Measurements from ENCODE around the gene AXL. TPM values are rescaled to one million over a fixed set of nuclear protein-coding genes. Genes with fewer than 3 reads are reported as not detected.

The AXL gene
- total and polyA plus RNA-seq, 5 donors from 2014 or later: 0.08 to 0.47 (median 0.41) TPM; not detected in 1

GRCh38 chr19:41264581-41265394 lies 45.8 kb downstream of the AXL start:
- Histone ChIP-seq H3K27ac (ENCODE audit: insufficient read depth, low read length, poor library complexity, severe bottlenecking) (peak overlapping the region; percentile 100), H3K9me3 (ENCODE audit: control insufficient read depth in 2 of 2, low read length in 2 of 2) (no peaks in the 10 kb centered on the region), H3K27me3 (ENCODE audit: control insufficient read depth, insufficient read depth, low read length) (no peaks in the 10 kb centered on the region), H3K4me1 (ENCODE audit: control insufficient read depth, insufficient read depth, low read length, poor library complexity, severe bottlenecking) (peaks cover 42% of the 10 kb centered on the region), H3K4me3 (ENCODE audit: low read depth, low read length) (peak overlapping the region; percentile 79), H3K36me3 (ENCODE audit: control insufficient read depth, insufficient read depth, low read length) (peaks cover 26% of the 10 kb centered on the region)
- peaks cover 0 to 4% (median 0%) of the 10 kb centered on the region in 7 donors for H3K9me3 Mint-ChIP-seq
- peaks cover 17% of the 10 kb centered on the region for H3K27me3 Mint-ChIP-seq
- H3K27ac Mint-ChIP-seq: peak overlapping the region; percentile 97 to 100 (median 100)
- DNase-seq: peak; percentile 36 to 68 (median 38)
- peaks cover 6 to 43% (median 32%) of the 10 kb centered on the region in 4 donors for H3K4me1 Mint-ChIP-seq
- no peak for ATAC-seq (ENCODE audit: low read depth in 2 of 2)
- peaks cover 15% of the 10 kb centered on the region for H3K36me3 Mint-ChIP-seq
- peak overlapping the region; percentile 86 to 98 (median 98) for H3K4me3 Mint-ChIP-seq

GRCh38 chr19:41265395-41266153 lies 46.6 kb downstream of the AXL start:
- Mint-ChIP-seq H3K4me3 (peak overlapping the region; percentile 86 to 98 (median 96)), H3K4me1 (peaks cover 6 to 43% (median 32%) of the 10 kb centered on the region in 4 donors), H3K27me3 (peaks cover 17% of the 10 kb centered on the region), H3K36me3 (peaks cover 15% of the 10 kb centered on the region), H3K27ac (peak overlapping the region; percentile 97 to 100 (median 98)), H3K9me3 (peaks cover 0 to 4% (median 0%) of the 10 kb centered on the region in 7 donors)
- H3K4me3 ChIP-seq (ENCODE audit: low read depth, low read length): peak overlapping the region; percentile 79
- no peaks in the 10 kb centered on the region for H3K27me3 ChIP-seq (ENCODE audit: control insufficient read depth, insufficient read depth, low read length)
- H3K36me3 ChIP-seq (ENCODE audit: control insufficient read depth, insufficient read depth, low read length): peaks cover 33% of the 10 kb centered on the region
- peaks cover 42% of the 10 kb centered on the region for H3K4me1 ChIP-seq (ENCODE audit: control insufficient read depth, insufficient read depth, low read length, poor library complexity, severe bottlenecking)
- DNase-seq: no peak
- no peaks in the 10 kb centered on the region for H3K9me3 ChIP-seq (ENCODE audit: control insufficient read depth in 2 of 2, low read length in 2 of 2)
- no peak for ATAC-seq (ENCODE audit: low read depth in 2 of 2)
- peak overlapping the region; percentile 100 for H3K27ac ChIP-seq (ENCODE audit: insufficient read depth, low read length, poor library complexity, severe bottlenecking)

GRCh38 chr19:41269055-41269454 lies 50.0 kb downstream of the AXL start:
- peaks cover 68% of the 10 kb centered on the region for H3K36me3 ChIP-seq (ENCODE audit: control insufficient read depth, insufficient read depth, low read length)
- H3K4me1 ChIP-seq (ENCODE audit: control insufficient read depth, insufficient read depth, low read length, poor library complexity, severe bottlenecking): peaks cover 27% of the 10 kb centered on the region
- Mint-ChIP-seq H3K27ac (no peak overlapping the region), H3K36me3 (peaks cover 44% of the 10 kb centered on the region), H3K27me3 (no peaks in the 10 kb centered on the region), H3K9me3 (no peaks in the 10 kb centered on the region), H3K4me3 (no peak overlapping the region), H3K4me1 (peaks cover 0 to 38% (median 26%) of the 10 kb centered on the region in 4 donors)
- no peak overlapping the region for H3K4me3 ChIP-seq (ENCODE audit: low read depth, low read length)
- no peak overlapping the region for H3K27ac ChIP-seq (ENCODE audit: insufficient read depth, low read length, poor library complexity, severe bottlenecking)
- H3K9me3 ChIP-seq (ENCODE audit: control insufficient read depth in 2 of 2, low read length in 2 of 2): no peaks in the 10 kb centered on the region
- ATAC-seq (ENCODE audit: low read depth in 2 of 2): no peak
- no peak for DNase-seq
- H3K27me3 ChIP-seq (ENCODE audit: control insufficient read depth, insufficient read depth, low read length): no peaks in the 10 kb centered on the region

GRCh38 chr19:41269571-41269970 lies 50.5 kb downstream of the AXL start:
- ATAC-seq (ENCODE audit: low read depth in 2 of 2): no peak
- H3K27ac ChIP-seq (ENCODE audit: insufficient read depth, low read length, poor library complexity, severe bottlenecking): no peak overlapping the region
- Mint-ChIP-seq H3K27me3 (no peaks in the 10 kb centered on the region), H3K4me1 (peaks cover 0 to 36% (median 26%) of the 10 kb centered on the region in 4 donors), H3K4me3 (no peak overlapping the region), H3K9me3 (no peaks in the 10 kb centered on the region), H3K36me3 (peaks cover 48% of the 10 kb centered on the region), H3K27ac (no peak overlapping the region)
- H3K4me3 ChIP-seq (ENCODE audit: low read depth, low read length): no peak overlapping the region
- peaks cover 27% of the 10 kb centered on the region for H3K4me1 ChIP-seq (ENCODE audit: control insufficient read depth, insufficient read depth, low read length, poor library complexity, severe bottlenecking)
- no peak for DNase-seq
- H3K36me3 ChIP-seq (ENCODE audit: control insufficient read depth, insufficient read depth, low read length): peaks cover 73% of the 10 kb centered on the region
- no peaks in the 10 kb centered on the region for H3K9me3 ChIP-seq (ENCODE audit: control insufficient read depth in 2 of 2, low read length in 2 of 2)
- no peaks in the 10 kb centered on the region for H3K27me3 ChIP-seq (ENCODE audit: control insufficient read depth, insufficient read depth, low read length)

GRCh38 chr19:41273076-41273475 lies 54.1 kb downstream of the AXL start:
- Histone ChIP-seq H3K27me3 (ENCODE audit: control insufficient read depth, insufficient read depth, low read length) (no peaks in the 10 kb centered on the region), H3K36me3 (ENCODE audit: control insufficient read depth, insufficient read depth, low read length) (peaks cover 96% of the 10 kb centered on the region), H3K4me1 (ENCODE audit: control insufficient read depth, insufficient read depth, low read length, poor library complexity, severe bottlenecking) (no peaks in the 10 kb centered on the region), H3K4me3 (ENCODE audit: low read depth, low read length) (no peak overlapping the region), H3K27ac (ENCODE audit: insufficient read depth, low read length, poor library complexity, severe bottlenecking) (no peak overlapping the region), H3K9me3 (ENCODE audit: control insufficient read depth in 2 of 2, low read length in 2 of 2) (no peaks in the 10 kb centered on the region)
- Mint-ChIP-seq H3K27me3 (no peaks in the 10 kb centered on the region), H3K4me1 (peaks cover 0 to 18% (median 3%) of the 10 kb centered on the region in 4 donors), H3K27ac (peak overlapping the region in 2 of 3 donors; percentile 17 to 84), H3K4me3 (peak overlapping the region in 1 of 4 donors; percentile 19), H3K9me3 (no peaks in the 10 kb centered on the region), H3K36me3 (peaks cover 53% of the 10 kb centered on the region)
- ATAC-seq (ENCODE audit: low read depth in 2 of 2): no peak
- no peak for DNase-seq

- Histone ChIP-seq H3K27me3 (ENCODE audit: control insufficient read depth, insufficient read depth, low read length) (no peaks in the 10 kb centered on the region), H3K4me3 (ENCODE audit: low read depth, low read length) (no peak overlapping the region), H3K4me1 (ENCODE audit: control insufficient read depth, insufficient read depth, low read length, poor library complexity, severe bottlenecking) (no peaks in the 10 kb centered on the region), H3K36me3 (ENCODE audit: control insufficient read depth, insufficient read depth, low read length) (peaks cover 96% of the 10 kb centered on the region), H3K27ac (ENCODE audit: insufficient read depth, low read length, poor library complexity, severe bottlenecking) (no peak overlapping the region), H3K9me3 (ENCODE audit: control insufficient read depth in 2 of 2, low read length in 2 of 2) (no peaks in the 10 kb centered on the region)
- H3K4me1 Mint-ChIP-seq: peaks cover 0 to 17% (median 2%) of the 10 kb centered on the region in 4 donors
- H3K4me3 Mint-ChIP-seq: no peak overlapping the region
- H3K27ac Mint-ChIP-seq: no peak overlapping the region
- no peak for ATAC-seq (ENCODE audit: low read depth in 2 of 2)
- DNase-seq: no peak
- no peaks in the 10 kb centered on the region for H3K27me3 Mint-ChIP-seq
- peaks cover 60% of the 10 kb centered on the region for H3K36me3 Mint-ChIP-seq
- H3K9me3 Mint-ChIP-seq: no peaks in the 10 kb centered on the region
These were observed 55.8 kb downstream of the AXL start for GRCh38 chr19:41274802-41275201.

GRCh38 chr19:41276231-41276630 lies 57.2 kb downstream of the AXL start:
- no peak overlapping the region for H3K4me3 ChIP-seq (ENCODE audit: low read depth, low read length)
- Mint-ChIP-seq H3K27ac (no peak overlapping the region), H3K4me3 (no peak overlapping the region), H3K9me3 (no peaks in the 10 kb centered on the region), H3K27me3 (no peaks in the 10 kb centered on the region), H3K36me3 (peaks cover 70% of the 10 kb centered on the region), H3K4me1 (peaks cover 0 to 20% (median 2%) of the 10 kb centered on the region in 4 donors)
- H3K4me1 ChIP-seq (ENCODE audit: control insufficient read depth, insufficient read depth, low read length, poor library complexity, severe bottlenecking): no peaks in the 10 kb centered on the region
- H3K27me3 ChIP-seq (ENCODE audit: control insufficient read depth, insufficient read depth, low read length): no peaks in the 10 kb centered on the region
- peaks cover 97% of the 10 kb centered on the region for H3K36me3 ChIP-seq (ENCODE audit: control insufficient read depth, insufficient read depth, low read length)
- H3K27ac ChIP-seq (ENCODE audit: insufficient read depth, low read length, poor library complexity, severe bottlenecking): no peak overlapping the region
- DNase-seq: no peak
- no peaks in the 10 kb centered on the region for H3K9me3 ChIP-seq (ENCODE audit: control insufficient read depth in 2 of 2, low read length in 2 of 2)
- no peak for ATAC-seq (ENCODE audit: low read depth in 2 of 2)

Measured in CD4-positive, CD25-positive, alpha-beta regulatory T cell (primary cell).